Heart left ventricle (tissue), 16 donors: ENCODE data around the gene DUSP1. TPM values are rescaled to one million over a fixed set of nuclear protein-coding genes. Genes with fewer than 3 reads are reported as not detected.

Source experiments
- ATAC-seq, 4 donors: fragments of 200-7000 bp; cut with Tn5 transposase; one replicate each; pipeline ENCODE4 v1.9.1; 2020 to 2022; ENCODE audit warnings: moderate library complexity in 4 of 4, mild to moderate bottlenecking in 3 of 4, moderate number of reproducible peaks in 1 of 4
- DNase-seq, 5 donors: peaks; one replicate each; pipeline ENCODE4 v3.0.0-alpha.2; 2020
- H3K27ac ChIP-seq, 12 donors: fragments of 200-600 bp; sonication (generic) in 4 of 12; one replicate each; pipeline versions ENCODE4 v1.5.0 to v1.8.0; 2016 to 2022; ENCODE audit warnings: mild to moderate bottlenecking in 2 of 12
- H3K27me3 ChIP-seq, 9 donors: fragments of 200-600 bp; sonication (generic) in 2 of 9; one replicate each; pipeline versions ENCODE4 v1.5.1 to v1.8.0; 2016 to 2022; ENCODE audit warnings: mild to moderate bottlenecking in 3 of 9
- H3K36me3 ChIP-seq, 9 donors: fragments of 200-600 bp; sonication (generic) in 2 of 9; one replicate each; pipeline versions ENCODE4 v1.5.0 to v1.8.0; 2018 to 2022; ENCODE audit warnings: mild to moderate bottlenecking in 2 of 9
- H3K4me1 ChIP-seq, 12 donors: fragments of 200-600 bp; sonication (generic) in 4 of 12; one replicate each; pipeline versions ENCODE4 v1.5.0 to v1.8.0; 2016 to 2022; ENCODE audit warnings: mild to moderate bottlenecking in 3 of 12
- H3K4me3 ChIP-seq, 12 donors: fragments of 200-600 bp; sonication (generic) in 4 of 12; one replicate each; pipeline versions ENCODE4 v1.5.0 to v1.8.0; 2017 to 2022; ENCODE audit warnings: mild to moderate bottlenecking in 9 of 12, moderate library complexity in 4 of 12
- H3K9me3 ChIP-seq, 12 donors: fragments of 200-600 bp; sonication (generic) in 4 of 12; one replicate each; pipeline versions ENCODE4 v1.5.0 to v1.8.0; 2016 to 2022; ENCODE audit warnings: mild to moderate bottlenecking in 1 of 12
- POLR2A ChIP-seq, 2 donors: fragments of 450-650 bp; IDR thresholded peaks; one replicate each; pipeline ENCODE4 v1.6.1; 2017; ENCODE audit warnings: antibody characterized with exemption in 2 of 2, mild to moderate bottlenecking in 2 of 2, moderate library complexity in 2 of 2
- WGBS, 4 donors: extraction: QIAGEN DNeasy Blood & Tissue Kit in 2 of 4; methylation state at CpG; one replicate each; pipeline versions ENCODE4 v1.1.5 to v1.1.7; 2013 to 2018; 5-methylcytosine and 5-hydroxymethylcytosine counted together
- intact Hi-C, 10 donors: fragments of 100-400 bp; cut with DNase I; formaldehyde crosslinking; loops; one replicate each; pipeline versions ENCODE4 v1.11.1 to v1.14.2; 2022
- polyA plus RNA-seq, 2 donors: library from polyadenylated mRNA; stranded (reverse); fragments of 200-250 nt; gene quantifications; one replicate each; pipeline ENCODE4 v1.2.3, GENCODE V29; 2013
- total RNA-seq, 9 donors: library from RNA; depleted of rRNA in 2 of 9; stranded (reverse); fragments of >200 nt in 2 of 9; fragmentation: NEBNext Ultra II Directional in 3 of 9; extraction: Animal tissue kit (Norgen Biotek cat#: 25700) in 3 of 9; gene quantifications; one replicate each; pipeline versions ENCODE4 v1.1.0 to v1.2.4, GENCODE V29; 2016 to 2023
- TF ChIP-seq, protein P1 (sequence below), 12 donors: fragments of 200-600 bp; sonication (generic) in 4 of 12; IDR thresholded peaks; one replicate each; pipeline versions ENCODE4 v1.5.0 to v1.8.0; 2018 to 2022; ENCODE audit warnings: antibody characterized with exemption in 12 of 12, mild to moderate bottlenecking in 5 of 12
- donor health status: ischemic (EF 13 %, LVEDD 7.1; RV severe dilation, severe dysfunction).
- donor health status: healthy with polysubstance abuse.
- donor health status: DM: no; HTN: yes; CAD: no.
- donor health status: DM: no; HTN: no; CAD: no.
- donor health status: ischemic (EF 25% LVEDD 6.9; RV normal size, moderate dysfunction).
- donor health status: ischemic (EF 25% LVEDD 5.7; RV mildly dilated, moderate dysfunction).
- donor health status: healthy.
- donor health status: DM: yes; HTN: yes; CAD: no.
- donor health status: ischemic (EF 35%, LVEDD 5.7; RV mildly dilated, moderate dysfunction).
- donor health status: nonischemic (EF 11% LVEDD 7.7; RV severe dilation, severe dysfunction).
- donor health status: DM: yes; HTN: yes; CAD: no.
- donor health status: PGD.
- donor health status: ischemic (EF 29% LVEDD 5.4; RV normal size, mild dysfunction).
- donor health status: nonischemic (EF 23%, LVEDD 6.1; RV moderate dilation, normal function).

The DUSP1 gene
- total and polyA plus RNA-seq, 11 donors, result 24.3 to 335 (median 78.2) TPM

DNA sequence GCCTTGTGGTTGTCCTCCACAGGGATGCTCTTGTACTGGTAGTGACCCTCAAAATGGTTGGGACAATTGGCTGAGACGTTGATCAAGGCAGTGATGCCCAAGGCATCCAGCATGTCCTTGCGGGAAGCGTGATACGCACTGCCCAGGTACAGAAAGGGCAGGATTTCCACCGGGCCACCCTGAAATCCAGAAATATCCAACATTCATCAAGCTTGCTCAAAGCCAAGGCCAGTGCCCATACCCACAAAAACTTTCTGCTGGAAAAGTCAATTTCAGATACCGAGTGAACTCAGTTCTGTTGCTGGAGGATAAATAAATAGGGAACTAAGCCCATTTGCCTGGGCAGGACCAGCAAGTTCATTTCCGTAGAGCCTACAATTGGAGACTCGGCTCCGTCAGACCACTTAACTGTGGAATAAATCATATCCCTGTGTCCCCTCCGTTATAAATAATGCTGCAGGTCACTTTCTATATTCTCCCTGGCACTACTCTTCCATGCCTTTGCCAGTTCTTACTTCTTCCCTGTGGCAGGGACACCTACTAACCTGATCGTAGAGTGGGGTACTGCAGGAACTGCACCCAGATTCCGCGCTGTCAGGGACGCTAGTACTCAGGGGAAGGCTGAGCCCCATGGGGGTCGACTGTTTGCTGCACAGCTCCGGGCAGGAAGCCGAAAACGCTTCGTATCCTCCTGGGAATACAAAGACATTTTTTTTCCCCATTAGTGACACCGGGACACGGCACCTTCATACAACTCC lies 1.2 kb downstream of the DUSP1 start:
- H3K27me3 ChIP-seq, result no peaks in the 10 kb centered on the region
- intact Hi-C loops, result loop anchor here (2.0 to 10.0 kb wide), 19 partner anchors 21 to 163 kb away; partner anchors contain the start of gene ERGIC1 (in 2 of the 10)
- no peaks in the 10 kb centered on the region for H3K9me3 ChIP-seq
- DNase-seq, result peak in 4 of 5 donors; percentile 59 to 74 (median 65)
- peak overlapping the region; percentile 95 to 100 (median 100) for H3K27ac ChIP-seq
- no peak for ATAC-seq
- H3K4me1 ChIP-seq, result peaks cover 3 to 82% (median 32%) of the 10 kb centered on the region in 12 donors
- H3K4me3 ChIP-seq, result peak overlapping the region; percentile 66 to 98 (median 88)
- H3K36me3 ChIP-seq, result peaks cover 20 to 36% (median 29%) of the 10 kb centered on the region in 9 donors
- 2 to 7% (median 5%) methylated on average over 20 to 21 of the region's 21 CpGs for WGBS, 4 donors
- TF ChIP-seq, protein P1, sequence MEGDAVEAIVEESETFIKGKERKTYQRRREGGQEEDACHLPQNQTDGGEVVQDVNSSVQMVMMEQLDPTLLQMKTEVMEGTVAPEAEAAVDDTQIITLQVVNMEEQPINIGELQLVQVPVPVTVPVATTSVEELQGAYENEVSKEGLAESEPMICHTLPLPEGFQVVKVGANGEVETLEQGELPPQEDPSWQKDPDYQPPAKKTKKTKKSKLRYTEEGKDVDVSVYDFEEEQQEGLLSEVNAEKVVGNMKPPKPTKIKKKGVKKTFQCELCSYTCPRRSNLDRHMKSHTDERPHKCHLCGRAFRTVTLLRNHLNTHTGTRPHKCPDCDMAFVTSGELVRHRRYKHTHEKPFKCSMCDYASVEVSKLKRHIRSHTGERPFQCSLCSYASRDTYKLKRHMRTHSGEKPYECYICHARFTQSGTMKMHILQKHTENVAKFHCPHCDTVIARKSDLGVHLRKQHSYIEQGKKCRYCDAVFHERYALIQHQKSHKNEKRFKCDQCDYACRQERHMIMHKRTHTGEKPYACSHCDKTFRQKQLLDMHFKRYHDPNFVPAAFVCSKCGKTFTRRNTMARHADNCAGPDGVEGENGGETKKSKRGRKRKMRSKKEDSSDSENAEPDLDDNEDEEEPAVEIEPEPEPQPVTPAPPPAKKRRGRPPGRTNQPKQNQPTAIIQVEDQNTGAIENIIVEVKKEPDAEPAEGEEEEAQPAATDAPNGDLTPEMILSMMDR (IDR thresholded peaks at IDR 0.05), result no peak
- no peak for TF ChIP-seq POLR2A (IDR thresholded peaks at IDR 0.05)

DNA sequence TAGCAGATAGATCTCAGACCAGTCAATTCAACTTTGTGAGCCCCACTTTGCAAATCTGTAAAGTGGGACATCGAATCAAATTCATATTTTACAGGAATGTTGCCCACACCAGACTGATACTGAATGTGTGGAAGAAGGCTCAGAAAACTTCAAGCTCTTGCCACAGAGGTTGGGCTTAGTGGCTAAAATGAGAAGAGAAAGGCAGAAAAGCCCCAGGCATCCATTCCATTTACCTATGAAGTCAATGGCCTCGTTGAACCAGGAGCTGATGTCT lies 1.7 kb downstream of the DUSP1 start:
- Histone ChIP-seq H3K9me3 (no peaks in the 10 kb centered on the region), H3K4me1 (peaks cover 3 to 82% (median 37%) of the 10 kb centered on the region in 12 donors), H3K4me3 (peak overlapping the region; percentile 66 to 98 (median 88)), H3K36me3 (peaks cover 20 to 36% (median 29%) of the 10 kb centered on the region in 9 donors), H3K27ac (peak overlapping the region; percentile 95 to 100 (median 100)), H3K27me3 (no peaks in the 10 kb centered on the region)
- intact Hi-C loops, result loop anchor here in 2 of 10 donors (2.0 to 5.0 kb wide), 2 partner anchors 37 to 134 kb away; no protein-coding TSS in a partner anchor
- DNase-seq (no peak), ATAC-seq (no peak)
- no peak for TF ChIP-seq POLR2A (IDR thresholded peaks at IDR 0.05)
- TF ChIP-seq, protein P1 (IDR thresholded peaks at IDR 0.05), result no peak
- 29 to 42% (median 31%) methylated on average over 2 of the region's 2 CpGs for WGBS, 4 donors

DNA sequence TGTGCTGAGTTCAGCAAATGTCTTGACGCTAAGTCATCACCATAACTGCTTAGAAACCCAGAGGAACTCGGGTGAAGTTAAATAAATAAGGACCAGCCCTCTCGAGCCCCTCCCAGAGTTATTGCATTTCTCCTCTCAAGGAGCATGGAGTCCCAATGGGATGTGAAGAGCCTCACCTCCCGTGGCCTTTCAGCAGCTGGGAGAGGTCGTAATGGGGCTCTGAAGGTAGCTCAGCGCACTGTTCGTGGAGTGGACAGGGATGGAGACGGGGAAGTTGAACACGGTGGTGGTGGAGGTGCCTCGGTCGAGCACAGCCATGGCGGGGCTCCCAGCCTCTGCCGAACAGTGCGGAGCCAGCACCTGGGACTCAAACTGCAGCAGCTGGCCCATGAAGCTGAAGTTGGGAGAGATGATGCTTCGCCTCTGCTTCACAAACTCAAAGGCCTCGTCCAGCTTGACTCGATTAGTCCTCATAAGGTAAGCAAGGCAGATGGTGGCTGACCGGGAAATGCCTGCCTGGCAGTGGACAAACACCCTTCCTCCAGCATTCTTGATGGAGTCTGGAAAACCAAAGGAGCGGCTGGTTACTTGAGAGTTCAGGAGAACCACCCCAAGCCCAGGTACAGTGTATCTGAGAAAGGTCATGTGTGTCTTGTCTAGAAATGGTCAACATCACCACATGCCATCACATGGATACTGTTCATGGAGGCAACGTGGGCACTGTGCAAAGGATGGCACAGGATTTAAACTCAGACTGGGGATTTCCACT lies 2.2 kb downstream of the DUSP1 start:
- Histone ChIP-seq H3K9me3 (no peaks in the 10 kb centered on the region), H3K27me3 (no peaks in the 10 kb centered on the region), H3K4me1 (peaks cover 3 to 77% (median 37%) of the 10 kb centered on the region in 12 donors), H3K4me3 (peak overlapping the region; percentile 66 to 98 (median 88)), H3K27ac (peak overlapping the region; percentile 95 to 100 (median 100)), H3K36me3 (peaks cover 20 to 36% (median 29%) of the 10 kb centered on the region in 9 donors)
- 21 to 34% (median 25%) methylated on average over 19 to 20 of the region's 20 CpGs for WGBS, 4 donors
- DNase-seq (peak in 1 of 5 donors; percentile 35), ATAC-seq (no peak)
- peak in 1 of 2 donors; percentile 61 for TF ChIP-seq POLR2A (IDR thresholded peaks at IDR 0.05)
- TF ChIP-seq, protein P1 (IDR thresholded peaks at IDR 0.05), result no peak
- intact Hi-C loops, result loop anchor here in 2 of 10 donors (2.0 to 5.0 kb wide), 2 partner anchors 36 to 134 kb away; no protein-coding TSS in a partner anchor
